H9 (cell line): ENCODE measurements around the gene CCDC71L. TPM values are rescaled to one million over a fixed set of nuclear protein-coding genes. Genes with fewer than 3 reads are reported as not detected.

Experiments
- DNase-seq: peaks from one replicate; pipeline ENCODE4 v3.0.0-alpha.2; 2017
- H2AFZ ChIP-seq: one replicate; pipeline ENCODE4 v1.6.1; 2013; ENCODE audit warnings: mild to moderate bottlenecking, low read length, control low read depth, moderate library complexity
- H2AK5ac ChIP-seq: 2 replicates; pipeline ENCODE4 v1.6.1; 2013; ENCODE audit warnings: low read length, control low read depth, mixed read lengths; ENCODE audit not compliant: insufficient read length
- H2BK120ac ChIP-seq: one replicate; pipeline ENCODE4 v1.6.1; 2013; ENCODE audit warnings: low read depth, mild to moderate bottlenecking, low read length, control low read depth, inconsistent platforms; ENCODE audit not compliant: poor library complexity, severe bottlenecking
- H2BK12ac ChIP-seq: 2 replicates; pipeline ENCODE4 v1.6.1; 2013; ENCODE audit warnings: low read length, control low read depth, mixed read lengths, low read depth; ENCODE audit not compliant: insufficient read length
- H2BK15ac ChIP-seq: 2 replicates; pipeline ENCODE4 v1.6.1; 2013; ENCODE audit warnings: low read depth, low read length, control low read depth
- H2BK20ac ChIP-seq: one replicate; pipeline ENCODE4 v1.6.1; 2013; ENCODE audit warnings: low read depth, mild to moderate bottlenecking, low read length, control low read depth, inconsistent platforms; ENCODE audit not compliant: poor library complexity, severe bottlenecking
- H2BK5ac ChIP-seq: 2 replicates; pipeline ENCODE4 v1.6.1; 2013; ENCODE audit warnings: low read length, control low read depth, mixed read lengths; ENCODE audit not compliant: insufficient read length
- H3K14ac ChIP-seq: 2 replicates; pipeline ENCODE4 v1.6.1; 2013; ENCODE audit warnings: low read length, control low read depth; ENCODE audit not compliant: insufficient read depth
- H3K18ac ChIP-seq: 2 replicates; pipeline ENCODE4 v1.6.1; 2013; ENCODE audit warnings: low read depth, mild to moderate bottlenecking, mixed read lengths, low read length, control low read depth; ENCODE audit not compliant: insufficient read length
- H3K23ac ChIP-seq: 2 replicates; pipeline ENCODE4 v1.6.1; 2013; ENCODE audit warnings: low read length, control low read depth, mixed read lengths, low read depth; ENCODE audit not compliant: insufficient read length
- H3K23me2 ChIP-seq: 2 replicates; pipeline ENCODE4 v1.6.1; 2013; ENCODE audit warnings: low read depth, mild to moderate bottlenecking, mixed read lengths, low read length, control low read depth; ENCODE audit not compliant: insufficient read length, poor library complexity, severe bottlenecking
- H3K27ac ChIP-seq: 2 replicates; pipeline ENCODE4 v1.5.1; 2013; ENCODE audit warnings: low read length, control low read depth, mixed read lengths, low read depth; ENCODE audit not compliant: insufficient read length
- H3K27me3 ChIP-seq: 2 replicates; pipeline ENCODE4 v1.6.1; 2013; ENCODE audit warnings: low read length, control low read depth, inconsistent platforms; ENCODE audit not compliant: insufficient read depth
- H3K4ac ChIP-seq: 2 replicates; pipeline ENCODE4 v1.6.1; 2013; ENCODE audit warnings: low read depth, mild to moderate bottlenecking, control low read depth, inconsistent platforms, low read length, moderate library complexity
- H3K4me1 ChIP-seq: 2 replicates; pipeline ENCODE4 v1.6.1; 2013; ENCODE audit warnings: low read length, control low read depth, inconsistent platforms; ENCODE audit not compliant: insufficient read depth
- H3K4me2 ChIP-seq: 2 replicates; pipeline ENCODE4 v1.6.1; 2013; ENCODE audit warnings: low read length, control low read depth, mixed read lengths; ENCODE audit not compliant: insufficient read length, insufficient read depth
- H3K56ac ChIP-seq: 2 replicates; pipeline ENCODE4 v1.6.1; 2013; ENCODE audit warnings: low read depth, mild to moderate bottlenecking, mixed read lengths, low read length, control low read depth; ENCODE audit not compliant: insufficient read length
- H3K79me1 ChIP-seq: 2 replicates; pipeline ENCODE4 v1.6.1; 2013; ENCODE audit warnings: low read depth, mild to moderate bottlenecking, moderate library complexity, low read length, control low read depth, inconsistent platforms; ENCODE audit not compliant: insufficient read depth, poor library complexity, severe bottlenecking
- H3K79me2 ChIP-seq: 2 replicates; pipeline ENCODE4 v1.6.1; 2013; ENCODE audit warnings: low read length, control low read depth, inconsistent platforms; ENCODE audit not compliant: insufficient read depth
- H3K9ac ChIP-seq: 2 replicates; pipeline ENCODE4 v1.6.1; 2013; ENCODE audit warnings: low read length, control low read depth, mixed read lengths; ENCODE audit not compliant: insufficient read length; ENCODE audit errors: extremely low read depth
- H3K9me3 ChIP-seq: one replicate; pipeline ENCODE4 v1.6.1; 2013; ENCODE audit warnings: low read depth, low read length, inconsistent platforms; ENCODE audit not compliant: control insufficient read depth
- H3T11ph ChIP-seq: one replicate; pipeline ENCODE4 v1.6.1; 2013; ENCODE audit warnings: mild to moderate bottlenecking, low read length, control low read depth, inconsistent platforms
- H4K20me1 ChIP-seq: one replicate; pipeline ENCODE4 v1.6.1; 2013; ENCODE audit not compliant: control insufficient read depth, insufficient read length, insufficient read depth
- H4K5ac ChIP-seq: 2 replicates; pipeline ENCODE4 v1.6.1; 2013; ENCODE audit warnings: low read depth, mild to moderate bottlenecking, mixed read lengths, low read length, control low read depth; ENCODE audit not compliant: insufficient read length
- H4K8ac ChIP-seq: replicated peaks from 2 replicates; pipeline ENCODE4 v1.6.1; 2013; ENCODE audit warnings: low read length, control low read depth, mixed read lengths, low read depth; ENCODE audit not compliant: insufficient read length
- H4K91ac ChIP-seq: 2 replicates; pipeline ENCODE4 v1.6.1; 2013; ENCODE audit warnings: low read depth, mild to moderate bottlenecking, moderate library complexity, mixed read lengths, low read length, control low read depth; ENCODE audit not compliant: insufficient read length
- H3K27ac Mint-ChIP-seq, 3 experiments: 2 replicates in 2 of 3; 3 replicates in 1 of 3; pipeline ENCODE4 v1.8.0; 2020 to 2021; ENCODE audit warnings: mixed read lengths in 3 of 3, mild to moderate bottlenecking in 1 of 3, moderate library complexity in 1 of 3
- H3K27me3 Mint-ChIP-seq: 2 replicates; pipeline ENCODE4 v1.8.0; 2021; ENCODE audit warnings: low read depth, mild to moderate bottlenecking, moderate library complexity, mixed read lengths
- H3K36me3 Mint-ChIP-seq, 3 experiments: 2 replicates in 2 of 3; 3 replicates in 1 of 3; pipeline ENCODE4 v1.8.0; 2020 to 2021; ENCODE audit warnings: low read depth in 3 of 3, mixed read lengths in 3 of 3; ENCODE audit not compliant: insufficient read depth in 1 of 3
- H3K4me1 Mint-ChIP-seq, 2 experiments: 2 replicates each; pipeline ENCODE4 v1.8.0; 2020; ENCODE audit warnings: mixed read lengths in 2 of 2
- H3K4me3 Mint-ChIP-seq, 2 experiments: 2 replicates in 1 of 2; 3 replicates in 1 of 2; pipeline ENCODE4 v1.8.0; 2020 to 2021; ENCODE audit warnings: mild to moderate bottlenecking in 2 of 2, mixed read lengths in 2 of 2, moderate library complexity in 1 of 2
- H3K9me3 Mint-ChIP-seq, 2 experiments: 2 replicates in 1 of 2; 3 replicates in 1 of 2; pipeline ENCODE4 v1.8.0; 2020; ENCODE audit warnings: mild to moderate bottlenecking in 2 of 2, mixed read lengths in 2 of 2, moderate library complexity in 1 of 2
- WGBS: extraction: QIAGEN DNeasy Blood & Tissue Kit; methylation state at CpG from one replicate; pipeline ENCODE4 v1.1.7; 2013; ENCODE audit warnings: missing lambda C conversion rate, low lambda C conversion rate, mixed read lengths; ENCODE audit not compliant: insufficient read length; ENCODE audit errors: extremely low coverage; 5-methylcytosine and 5-hydroxymethylcytosine counted together
- total RNA-seq: library from RNA; stranded (reverse); gene quantifications from 2 replicates; pipeline ENCODE4 v1.2.1, GENCODE V29; 2021
- TF ChIP-seq, protein P1 (sequence below): fragments of 200-600 bp; sonication (generic); conservative IDR thresholded peaks from 3 replicates; pipeline ENCODE4 v1.8.0; 2021; ENCODE audit warnings: antibody characterized with exemption, mild to moderate bottlenecking

The CCDC71L gene
- total RNA-seq, 1 experiment from 2014 or later = 13.7 TPM

DNA sequence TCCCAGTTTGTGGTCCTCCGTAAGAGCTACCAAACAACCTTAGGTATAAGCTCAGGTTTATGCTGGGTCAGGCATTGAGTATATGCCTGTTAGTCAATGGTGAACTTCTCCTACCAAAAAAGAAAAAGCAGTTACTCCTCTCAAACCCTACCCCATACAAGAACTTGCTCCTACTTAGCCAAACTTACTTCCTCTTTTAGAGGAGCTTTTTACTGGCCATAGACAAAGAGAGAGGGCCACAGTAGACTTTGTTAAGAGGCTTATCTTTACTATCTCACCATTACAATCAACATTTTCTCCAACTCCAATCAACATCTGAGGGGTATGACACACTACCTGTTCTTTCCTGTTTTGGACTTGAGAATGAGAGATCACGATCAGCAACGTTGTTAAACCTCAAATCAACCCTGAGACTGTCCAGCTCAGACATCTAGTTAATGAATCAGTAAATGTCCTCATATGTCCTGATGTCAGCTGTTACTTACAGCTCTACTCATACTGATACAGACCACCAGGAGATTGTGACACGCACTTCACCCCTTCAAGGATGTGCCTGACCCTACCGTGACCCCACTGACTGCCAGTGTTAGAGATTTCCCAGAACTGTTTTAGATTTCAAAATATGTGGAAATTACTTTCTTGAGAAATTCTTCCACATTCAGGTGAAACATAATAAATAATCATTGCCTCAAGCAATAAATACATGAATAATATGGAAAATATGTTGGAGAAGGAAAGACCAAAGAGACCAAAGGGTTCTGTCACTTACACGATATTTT lies 18.4 kb upstream of the CCDC71L start:
- H3K27ac Mint-ChIP-seq = no peak overlapping the region
- Histone ChIP-seq H3K9ac (no peak overlapping the region), H4K20me1 (no peaks in the 10 kb centered on the region), H2AK5ac (no peak overlapping the region), H3K27ac (no peak overlapping the region), H4K5ac (no peak overlapping the region), H3K27me3 (no peaks in the 10 kb centered on the region), H2BK5ac (no peak overlapping the region), H3K79me1 (no peaks in the 10 kb centered on the region), H2BK15ac (no peak overlapping the region), H3K56ac (no peak overlapping the region), H4K8ac (no peak overlapping the region), H3K9me3 (no peaks in the 10 kb centered on the region), H2BK120ac (no peak overlapping the region), H3K14ac (no peak overlapping the region), H3T11ph (no peak overlapping the region), H2AFZ (no peak overlapping the region), H3K4me2 (no peak overlapping the region), H4K91ac (no peak overlapping the region), H3K18ac (no peak overlapping the region), H2BK12ac (no peak overlapping the region), H3K4ac (no peak overlapping the region), H3K4me1 (no peaks in the 10 kb centered on the region), H2BK20ac (no peak overlapping the region), H3K23me2 (no peaks in the 10 kb centered on the region), H3K23ac (no peak overlapping the region), H3K79me2 (no peaks in the 10 kb centered on the region)
- DNase-seq = no peak
- no peaks in the 10 kb centered on the region for H3K9me3 Mint-ChIP-seq
- no peaks in the 10 kb centered on the region for H3K36me3 Mint-ChIP-seq
- no CpG with 5 or more reads among the region's 6 CpGs for WGBS
- TF ChIP-seq, protein P1, sequence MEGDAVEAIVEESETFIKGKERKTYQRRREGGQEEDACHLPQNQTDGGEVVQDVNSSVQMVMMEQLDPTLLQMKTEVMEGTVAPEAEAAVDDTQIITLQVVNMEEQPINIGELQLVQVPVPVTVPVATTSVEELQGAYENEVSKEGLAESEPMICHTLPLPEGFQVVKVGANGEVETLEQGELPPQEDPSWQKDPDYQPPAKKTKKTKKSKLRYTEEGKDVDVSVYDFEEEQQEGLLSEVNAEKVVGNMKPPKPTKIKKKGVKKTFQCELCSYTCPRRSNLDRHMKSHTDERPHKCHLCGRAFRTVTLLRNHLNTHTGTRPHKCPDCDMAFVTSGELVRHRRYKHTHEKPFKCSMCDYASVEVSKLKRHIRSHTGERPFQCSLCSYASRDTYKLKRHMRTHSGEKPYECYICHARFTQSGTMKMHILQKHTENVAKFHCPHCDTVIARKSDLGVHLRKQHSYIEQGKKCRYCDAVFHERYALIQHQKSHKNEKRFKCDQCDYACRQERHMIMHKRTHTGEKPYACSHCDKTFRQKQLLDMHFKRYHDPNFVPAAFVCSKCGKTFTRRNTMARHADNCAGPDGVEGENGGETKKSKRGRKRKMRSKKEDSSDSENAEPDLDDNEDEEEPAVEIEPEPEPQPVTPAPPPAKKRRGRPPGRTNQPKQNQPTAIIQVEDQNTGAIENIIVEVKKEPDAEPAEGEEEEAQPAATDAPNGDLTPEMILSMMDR = no peak
- no peaks in the 10 kb centered on the region for H3K4me1 Mint-ChIP-seq
- H3K27me3 Mint-ChIP-seq = peaks cover 8% of the 10 kb centered on the region
- H3K4me3 Mint-ChIP-seq = no peak overlapping the region
